Mucosa of descending colon (tissue), 3 donors: Measurements from ENCODE around the gene ESRP2. TPM values are rescaled to one million over a fixed set of nuclear protein-coding genes. Genes with fewer than 3 reads are reported as not detected.

Experiments
- ATAC-seq: fragments of 200-7000 bp; cut with Tn5 transposase; one replicate; pipeline ENCODE4 v1.9.1; 2020; ENCODE audit warnings: mild to moderate bottlenecking, moderate library complexity
- DNase-seq, 3 donors: peaks; one replicate each; pipeline ENCODE4 v3.0.0-alpha.2; 2020
- H3K36me3 ChIP-seq: fragments of 200-600 bp; one replicate; pipeline ENCODE4 v1.8.0; 2021; ENCODE audit warnings: low read depth, mild to moderate bottlenecking
- H3K4me1 ChIP-seq: fragments of 200-600 bp; one replicate; pipeline ENCODE4 v1.8.0; 2021; ENCODE audit warnings: low read depth, mild to moderate bottlenecking
- H3K4me3 ChIP-seq: fragments of 200-600 bp; one replicate; pipeline ENCODE4 v1.8.0; 2021; ENCODE audit warnings: mild to moderate bottlenecking
- H3K9me3 ChIP-seq: fragments of 200-600 bp; one replicate; pipeline ENCODE4 v1.8.0; 2021; ENCODE audit warnings: mild to moderate bottlenecking
- intact Hi-C, 2 donors: fragments of 100-400 bp; cut with DNase I in 1 of 2; cut with micrococcal nuclease in 1 of 2; formaldehyde crosslinking; loops; one replicate each; pipeline versions ENCODE4 v1.11.0 to v1.11.1; 2022; cut with DNase I, micrococcal nuclease
- total RNA-seq, 3 donors: library from RNA; stranded (reverse); fragmentation: NEBNext Ultra II Directional in 2 of 3; extraction: Animal tissue kit (Norgen Biotek cat#: 25700) in 2 of 3; gene quantifications; one replicate each; pipeline versions ENCODE4 v1.2.1 to v1.2.4, GENCODE V29; 2021 to 2023
- TF ChIP-seq, protein P1 (sequence below): fragments of 200-600 bp; IDR thresholded peaks from one replicate; pipeline ENCODE4 v1.8.0; 2022; ENCODE audit warnings: antibody characterized with exemption, mild to moderate bottlenecking
- donor health status: DM: no; HTN: no; CAD: no; lungs with moderate emphysema.
- donor health status: DM: no; HTN: no; CAD: no.
- donor health status: DM: no; HTN: yes; CAD: no.

The ESRP2 gene
- total RNA-seq, 3 donors from 2014 or later = 46.6 to 125 (median 94.5) TPM

DNA sequence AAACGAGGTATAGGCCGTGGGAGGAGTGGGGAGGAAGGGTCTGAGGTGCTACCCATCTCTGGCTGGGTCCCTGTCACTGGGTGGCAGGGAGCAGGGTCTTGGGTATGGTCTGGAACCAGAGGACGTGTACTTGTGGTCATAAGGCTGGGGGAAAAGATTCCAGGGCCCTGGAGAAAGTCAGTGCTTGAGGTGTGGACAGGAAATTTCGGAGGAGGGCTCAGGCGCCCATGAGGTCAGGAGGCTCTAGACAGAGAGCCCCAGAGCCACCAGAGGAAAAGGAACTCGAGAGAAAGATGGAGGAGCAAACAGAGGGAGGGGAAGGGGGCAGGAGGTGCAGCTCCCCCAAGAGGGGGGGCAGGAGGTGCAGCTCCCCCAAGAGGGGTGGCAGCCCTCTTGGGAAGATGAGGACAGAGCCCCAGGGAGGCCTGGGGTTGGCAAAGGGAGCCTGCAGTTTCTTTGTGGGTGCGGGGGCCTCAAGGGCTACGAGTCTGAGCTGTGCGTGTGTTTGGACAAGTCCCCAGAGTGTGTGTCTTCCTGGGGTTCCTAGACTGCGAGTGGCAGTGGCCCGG is 27.7 kb upstream of the ESRP2 start:
- intact Hi-C loops = loop anchor here in 1 of 2 donors (5.0 kb wide), 1 partner anchor 64 kb away; no protein-coding TSS in a partner anchor
- peak overlapping the region; percentile 64 for H3K4me3 ChIP-seq

DNA sequence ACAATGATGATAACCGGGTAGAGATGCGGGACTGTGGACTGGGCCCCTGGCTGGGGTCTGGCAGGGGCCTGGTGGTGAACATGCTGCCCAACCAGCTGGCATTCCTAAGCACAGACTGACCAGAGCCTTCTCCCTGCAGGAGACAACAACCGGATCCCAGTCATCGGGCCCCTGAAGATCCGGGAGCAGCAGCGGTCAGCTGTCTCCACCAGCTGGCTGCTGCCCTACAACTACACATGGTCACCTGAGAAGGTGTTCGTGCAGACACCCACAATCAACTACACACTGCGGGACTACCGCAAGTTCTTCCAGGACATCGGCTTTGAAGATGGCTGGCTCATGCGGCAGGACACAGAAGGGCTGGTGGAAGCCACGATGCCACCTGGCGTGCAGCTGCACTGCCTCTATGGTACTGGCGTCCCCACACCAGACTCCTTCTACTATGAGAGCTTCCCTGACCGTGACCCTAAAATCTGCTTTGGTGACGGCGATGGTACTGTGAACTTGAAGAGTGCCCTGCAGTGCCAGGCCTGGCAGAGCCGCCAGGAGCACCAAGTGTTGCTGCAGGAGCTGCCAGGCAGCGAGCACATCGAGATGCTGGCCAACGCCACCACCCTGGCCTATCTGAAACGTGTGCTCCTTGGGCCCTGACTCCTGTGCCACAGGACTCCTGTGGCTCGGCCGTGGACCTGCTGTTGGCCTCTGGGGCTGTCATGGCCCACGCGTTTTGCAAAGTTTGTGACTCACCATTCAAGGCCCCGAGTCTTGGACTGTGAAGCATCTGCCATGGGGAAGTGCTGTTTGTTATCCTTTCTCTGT is 23.3 kb upstream of the ESRP2 start:
- Histone ChIP-seq H3K4me3 (no peak overlapping the region), H3K9me3 (no peaks in the 10 kb centered on the region), H3K36me3 (no peaks in the 10 kb centered on the region), H3K4me1 (peaks cover 21% of the 10 kb centered on the region)
- no peak for DNase-seq
- ATAC-seq = no peak
- TF ChIP-seq, protein P1, sequence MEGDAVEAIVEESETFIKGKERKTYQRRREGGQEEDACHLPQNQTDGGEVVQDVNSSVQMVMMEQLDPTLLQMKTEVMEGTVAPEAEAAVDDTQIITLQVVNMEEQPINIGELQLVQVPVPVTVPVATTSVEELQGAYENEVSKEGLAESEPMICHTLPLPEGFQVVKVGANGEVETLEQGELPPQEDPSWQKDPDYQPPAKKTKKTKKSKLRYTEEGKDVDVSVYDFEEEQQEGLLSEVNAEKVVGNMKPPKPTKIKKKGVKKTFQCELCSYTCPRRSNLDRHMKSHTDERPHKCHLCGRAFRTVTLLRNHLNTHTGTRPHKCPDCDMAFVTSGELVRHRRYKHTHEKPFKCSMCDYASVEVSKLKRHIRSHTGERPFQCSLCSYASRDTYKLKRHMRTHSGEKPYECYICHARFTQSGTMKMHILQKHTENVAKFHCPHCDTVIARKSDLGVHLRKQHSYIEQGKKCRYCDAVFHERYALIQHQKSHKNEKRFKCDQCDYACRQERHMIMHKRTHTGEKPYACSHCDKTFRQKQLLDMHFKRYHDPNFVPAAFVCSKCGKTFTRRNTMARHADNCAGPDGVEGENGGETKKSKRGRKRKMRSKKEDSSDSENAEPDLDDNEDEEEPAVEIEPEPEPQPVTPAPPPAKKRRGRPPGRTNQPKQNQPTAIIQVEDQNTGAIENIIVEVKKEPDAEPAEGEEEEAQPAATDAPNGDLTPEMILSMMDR = no peak
- intact Hi-C loops = no loop called here

More for the DNA sequence above, 27.7 kb upstream of the ESRP2 start:
- Histone ChIP-seq H3K36me3 (no peaks in the 10 kb centered on the region), H3K4me1 (peaks cover 29% of the 10 kb centered on the region), H3K9me3 (no peaks in the 10 kb centered on the region)
- DNase-seq (no peak), ATAC-seq (no peak)
- TF ChIP-seq, protein P1 = no peak

DNA sequence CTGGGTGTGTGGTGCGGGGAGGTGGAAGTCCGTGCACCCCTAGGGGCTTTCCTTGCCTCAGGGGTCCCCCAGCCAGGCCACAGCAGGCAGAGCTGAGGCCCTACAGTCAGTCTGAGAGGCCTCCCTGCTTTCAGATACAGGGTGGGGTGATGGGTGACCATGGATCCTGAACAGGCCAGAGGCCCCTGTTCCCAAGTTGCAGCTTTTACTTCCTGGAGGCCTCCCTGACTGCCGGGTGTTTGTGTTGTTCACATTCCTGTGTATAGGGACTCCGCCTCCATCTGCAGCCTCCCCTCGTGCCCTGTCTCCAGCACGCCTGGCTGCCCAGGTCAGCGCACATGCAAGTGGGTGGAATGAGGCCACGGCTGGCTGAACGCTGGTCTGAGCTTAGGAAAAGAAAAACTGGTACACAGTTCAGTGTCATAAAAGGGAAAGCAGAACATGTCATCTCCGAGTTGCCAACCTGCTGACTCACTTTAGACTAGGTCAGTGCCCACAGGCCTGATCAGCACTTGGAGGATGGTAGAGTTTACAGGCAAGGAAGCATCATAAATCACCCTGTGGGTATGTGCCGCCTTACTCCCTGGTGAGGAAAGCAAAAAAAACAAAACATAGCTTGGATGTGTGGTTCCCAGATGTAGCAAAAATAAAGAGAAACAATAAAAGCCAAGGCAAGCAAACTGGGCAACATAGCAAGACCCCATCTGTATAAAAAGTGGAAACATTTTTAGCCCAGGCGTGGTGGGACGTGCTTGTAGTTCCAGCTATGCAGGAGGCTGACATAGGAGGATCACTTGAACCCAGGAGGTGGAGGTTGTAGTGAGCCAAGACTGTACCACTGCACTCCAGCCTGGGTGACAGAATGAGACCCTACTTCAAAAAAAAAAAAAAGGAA is 22.2 kb upstream of the ESRP2 start:
- H3K9me3 ChIP-seq = no peaks in the 10 kb centered on the region
- TF ChIP-seq, protein P1 = no peak
- H3K4me1 ChIP-seq = peaks cover 16% of the 10 kb centered on the region
- ATAC-seq (peak; percentile 81), DNase-seq (peak; percentile 51 to 75 (median 71))
- no peaks in the 10 kb centered on the region for H3K36me3 ChIP-seq
- intact Hi-C loops = no loop called here
- H3K4me3 ChIP-seq = no peak overlapping the region

DNA sequence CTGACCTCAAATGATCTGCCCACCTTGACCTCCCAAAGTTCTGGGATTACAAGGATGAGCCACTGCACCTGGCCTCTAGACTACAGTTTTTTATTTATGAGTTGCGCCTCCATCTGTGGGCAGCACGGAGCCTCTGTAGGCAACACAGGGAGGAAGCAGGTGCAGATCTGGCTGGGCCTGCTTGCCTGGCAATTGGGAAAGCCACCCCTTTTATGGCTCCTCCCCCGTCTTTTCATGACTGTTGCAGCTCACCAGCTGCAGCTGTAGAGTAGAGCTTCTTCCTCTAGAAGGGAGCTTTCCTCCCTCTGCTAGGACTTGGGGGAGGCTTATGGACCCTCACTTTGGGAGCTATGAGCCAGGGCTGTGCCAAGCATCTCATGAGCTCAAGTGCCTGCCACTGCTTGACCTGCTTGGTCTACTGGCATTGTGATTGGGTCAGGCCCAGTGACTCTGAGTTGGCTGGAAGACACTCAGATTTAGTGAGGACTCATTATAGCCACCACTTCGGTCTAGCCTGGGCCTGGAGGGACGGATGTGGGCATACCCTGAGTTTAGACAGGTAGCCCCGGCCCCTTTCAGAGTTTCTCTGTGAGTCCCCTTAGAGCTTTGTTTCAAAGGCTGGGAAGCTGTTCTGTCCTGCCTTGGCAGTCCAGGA is 21.5 kb upstream of the ESRP2 start:
- TF ChIP-seq, protein P1 = no peak
- peak; percentile 72 for ATAC-seq
- Histone ChIP-seq H3K9me3 (no peaks in the 10 kb centered on the region), H3K4me1 (peaks cover 16% of the 10 kb centered on the region), H3K4me3 (no peak overlapping the region), H3K36me3 (no peaks in the 10 kb centered on the region)
- DNase-seq = peak in 1 of 3 donors; percentile 55
- intact Hi-C loops = no loop called here

DNA sequence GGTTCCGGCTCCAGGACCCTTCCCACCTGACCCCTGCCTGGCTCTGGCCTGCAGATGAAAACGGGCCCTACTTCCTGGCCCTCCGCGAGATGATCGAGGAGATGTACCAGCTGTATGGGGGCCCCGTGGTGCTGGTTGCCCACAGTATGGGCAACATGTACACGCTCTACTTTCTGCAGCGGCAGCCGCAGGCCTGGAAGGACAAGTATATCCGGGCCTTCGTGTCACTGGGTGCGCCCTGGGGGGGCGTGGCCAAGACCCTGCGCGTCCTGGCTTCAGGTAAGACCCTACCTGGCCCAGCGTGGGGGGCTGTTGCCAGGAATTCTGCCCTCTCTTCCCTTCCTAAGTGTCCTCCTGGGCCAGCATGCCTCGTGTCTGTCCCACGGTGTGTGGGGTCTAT is 19.8 kb upstream of the ESRP2 start:
- Histone ChIP-seq H3K36me3 (no peaks in the 10 kb centered on the region), H3K4me1 (peaks cover 12% of the 10 kb centered on the region)

More for the DNA sequence above, 19.8 kb upstream of the ESRP2 start:
- Histone ChIP-seq H3K4me3 (no peak overlapping the region), H3K9me3 (no peaks in the 10 kb centered on the region)
- DNase-seq (no peak), ATAC-seq (no peak)
- intact Hi-C loops = no loop called here
- TF ChIP-seq, protein P1 = no peak
